ENCODE data around the gene TGOLN2. TPM values are rescaled to one million over a fixed set of nuclear protein-coding genes. Genes with fewer than 3 reads are reported as not detected.
"Not testable (repeated sequence)": the region's sequence is repeated elsewhere in the genome, so short reads cannot be mapped to it uniquely, and the experiment has no call there.

TGOLN2 gene
- total RNA-seq, 1 donor from 2014 or later: 79.7 TPM

- Mint-ChIP-seq H3K27ac (ENCODE audit: unreplicated experiment) (no peak overlapping the region), H3K9me3 (ENCODE audit: low read depth) (no peaks in the 10 kb centered on the region)
These were observed 3.2 kb upstream of the TGOLN2 start for GRCh38 chr2:85330839-85331636.

DNA sequence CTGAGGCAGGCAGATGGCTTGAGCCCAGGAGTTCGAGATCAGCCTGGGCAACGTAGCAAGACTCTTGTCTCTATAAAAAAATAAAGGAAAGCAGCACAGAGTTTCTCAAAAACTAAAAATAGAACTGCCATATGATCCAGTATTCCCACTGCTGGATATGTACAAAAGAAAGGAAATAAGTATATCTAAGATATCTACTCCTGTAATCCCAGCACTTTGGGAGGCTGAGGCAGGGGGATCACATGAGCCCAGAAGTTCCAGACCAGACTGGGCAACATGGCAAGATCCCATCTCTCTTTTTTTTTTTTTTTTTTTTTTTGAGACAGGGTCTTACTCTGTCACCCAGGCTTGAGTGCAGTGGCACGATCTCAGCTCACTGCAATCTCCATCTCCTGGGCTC lies 1.9 kb upstream of the TGOLN2 start:
- not testable (repeated sequence) for H3K9me3 Mint-ChIP-seq (ENCODE audit: low read depth); H3K36me3 Mint-ChIP-seq (ENCODE audit: low read depth); H3K27ac Mint-ChIP-seq (ENCODE audit: unreplicated experiment); H3K27me3 Mint-ChIP-seq (ENCODE audit: low read depth); H3K4me3 Mint-ChIP-seq (ENCODE audit: unreplicated experiment); DNase-seq (ENCODE audit: low spot score)
- peaks cover 39% of the 10 kb centered on the region for H3K4me1 Mint-ChIP-seq (ENCODE audit: low read depth)

More at GRCh38 chr2:85330839-85331636, 3.2 kb upstream of the TGOLN2 start:
- no peak for DNase-seq (ENCODE audit: low spot score)
- no peak overlapping the region for H3K4me3 Mint-ChIP-seq (ENCODE audit: unreplicated experiment)
- H3K36me3 Mint-ChIP-seq (ENCODE audit: low read depth): peaks cover 2% of the 10 kb centered on the region
- no peaks in the 10 kb centered on the region for H3K27me3 Mint-ChIP-seq (ENCODE audit: low read depth)
- H3K4me1 Mint-ChIP-seq (ENCODE audit: low read depth): peaks cover 26% of the 10 kb centered on the region
- TF ChIP-seq, protein P1, sequence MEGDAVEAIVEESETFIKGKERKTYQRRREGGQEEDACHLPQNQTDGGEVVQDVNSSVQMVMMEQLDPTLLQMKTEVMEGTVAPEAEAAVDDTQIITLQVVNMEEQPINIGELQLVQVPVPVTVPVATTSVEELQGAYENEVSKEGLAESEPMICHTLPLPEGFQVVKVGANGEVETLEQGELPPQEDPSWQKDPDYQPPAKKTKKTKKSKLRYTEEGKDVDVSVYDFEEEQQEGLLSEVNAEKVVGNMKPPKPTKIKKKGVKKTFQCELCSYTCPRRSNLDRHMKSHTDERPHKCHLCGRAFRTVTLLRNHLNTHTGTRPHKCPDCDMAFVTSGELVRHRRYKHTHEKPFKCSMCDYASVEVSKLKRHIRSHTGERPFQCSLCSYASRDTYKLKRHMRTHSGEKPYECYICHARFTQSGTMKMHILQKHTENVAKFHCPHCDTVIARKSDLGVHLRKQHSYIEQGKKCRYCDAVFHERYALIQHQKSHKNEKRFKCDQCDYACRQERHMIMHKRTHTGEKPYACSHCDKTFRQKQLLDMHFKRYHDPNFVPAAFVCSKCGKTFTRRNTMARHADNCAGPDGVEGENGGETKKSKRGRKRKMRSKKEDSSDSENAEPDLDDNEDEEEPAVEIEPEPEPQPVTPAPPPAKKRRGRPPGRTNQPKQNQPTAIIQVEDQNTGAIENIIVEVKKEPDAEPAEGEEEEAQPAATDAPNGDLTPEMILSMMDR (IDR thresholded peaks at IDR 0.05): no peak

GRCh38 chr2:85329181-85329651 lies 1.4 kb upstream of the TGOLN2 start:
- H3K27ac Mint-ChIP-seq (ENCODE audit: unreplicated experiment): no peak overlapping the region
- TF ChIP-seq, protein P1 (IDR thresholded peaks at IDR 0.05): no peak
- no peaks in the 10 kb centered on the region for H3K27me3 Mint-ChIP-seq (ENCODE audit: low read depth)
- no peaks in the 10 kb centered on the region for H3K9me3 Mint-ChIP-seq (ENCODE audit: low read depth)
- H3K4me3 Mint-ChIP-seq (ENCODE audit: unreplicated experiment): no peak overlapping the region
- peaks cover 40% of the 10 kb centered on the region for H3K4me1 Mint-ChIP-seq (ENCODE audit: low read depth)
- no peak for DNase-seq (ENCODE audit: low spot score)
- peaks cover 4% of the 10 kb centered on the region for H3K36me3 Mint-ChIP-seq (ENCODE audit: low read depth)

DNA sequence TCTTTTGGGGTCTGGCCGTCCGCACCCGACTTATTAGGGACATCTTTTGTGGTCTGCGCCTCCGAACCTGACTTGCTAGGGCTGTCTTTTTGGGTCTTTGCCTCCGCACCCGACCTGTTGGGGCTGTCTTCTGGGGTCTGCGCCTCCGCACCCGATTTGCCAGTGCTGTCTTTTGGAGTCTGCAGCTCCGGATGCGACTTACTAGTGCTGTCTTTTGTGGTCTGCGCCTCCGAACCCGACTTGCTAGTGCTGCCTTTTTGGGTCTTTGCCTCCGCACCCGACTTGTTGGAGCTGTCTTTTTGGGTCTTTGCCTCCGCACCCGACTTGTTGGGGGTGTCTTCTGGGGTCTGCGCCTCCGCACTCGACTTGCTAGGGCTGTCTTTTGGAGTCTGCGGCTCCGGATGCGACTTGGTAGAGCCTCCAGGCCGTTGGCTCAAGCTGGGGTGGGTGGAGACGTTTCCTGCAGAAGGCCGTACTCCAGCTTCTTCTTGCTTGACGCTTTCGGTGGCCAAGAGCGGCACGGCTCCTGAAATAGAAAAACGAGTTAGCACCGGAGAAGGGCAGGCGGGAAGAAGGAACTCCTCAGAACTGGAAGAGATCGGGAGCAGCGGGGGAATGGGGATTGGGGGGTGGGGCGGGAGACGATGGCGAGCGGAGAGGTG lies 498 bp downstream of the TGOLN2 start:
- Mint-ChIP-seq H3K9me3 (ENCODE audit: low read depth) (no peaks in the 10 kb centered on the region), H3K4me1 (ENCODE audit: low read depth) (peaks cover 48% of the 10 kb centered on the region), H3K36me3 (ENCODE audit: low read depth) (peaks cover 14% of the 10 kb centered on the region), H3K27me3 (ENCODE audit: low read depth) (no peaks in the 10 kb centered on the region), H3K4me3 (ENCODE audit: unreplicated experiment) (peak overlapping the region; percentile 90), H3K27ac (ENCODE audit: unreplicated experiment) (peak overlapping the region; percentile 99)
- TF ChIP-seq, protein P1 (IDR thresholded peaks at IDR 0.05): no peak
- no peak for DNase-seq (ENCODE audit: low spot score)

- Mint-ChIP-seq H3K27me3 (ENCODE audit: low read depth) (no peaks in the 10 kb centered on the region), H3K36me3 (ENCODE audit: low read depth) (peaks cover 17% of the 10 kb centered on the region), H3K4me3 (ENCODE audit: unreplicated experiment) (peak overlapping the region; percentile 90), H3K4me1 (ENCODE audit: low read depth) (peaks cover 48% of the 10 kb centered on the region), H3K27ac (ENCODE audit: unreplicated experiment) (peak overlapping the region; percentile 99), H3K9me3 (ENCODE audit: low read depth) (no peaks in the 10 kb centered on the region)
- TF ChIP-seq, protein P1 (IDR thresholded peaks at IDR 0.05): no peak
- no peak for DNase-seq (ENCODE audit: low spot score)
These were observed 1.2 kb downstream of the TGOLN2 start for GRCh38 chr2:85326406-85327159.

Data from chondrocyte (in vitro differentiated cells).